RWPE2 (cell line): ENCODE data around the gene FBXO46.
"Not testable (repeated sequence)": the region's sequence is repeated elsewhere in the genome, so short reads cannot be mapped to it uniquely, and the experiment has no call there.

Experiments
- ATAC-seq: fragments of 200-7000 bp; cut with Tn5 transposase; 3 replicates; pipeline ENCODE4 v1.9.1; 2021; ENCODE audit warnings: low read depth
- DNase-seq: peaks from one replicate; pipeline ENCODE4 v3.0.0-alpha.2; 2020; ENCODE audit warnings: low spot score
- H3K27ac ChIP-seq: fragments of 450-650 bp; 2 replicates; pipeline ENCODE4 v1.5.1; 2017; ENCODE audit warnings: mild to moderate bottlenecking; ENCODE audit not compliant: poor library complexity, severe bottlenecking
- H3K27me3 ChIP-seq: fragments of 250-450 bp; sonication (Bioruptor Pico); 2 replicates; pipeline ENCODE4 v1.5.1; 2021; ENCODE audit warnings: mild to moderate bottlenecking, moderate library complexity; ENCODE audit not compliant: insufficient read depth, poor library complexity, severe bottlenecking
- H3K36me3 ChIP-seq: fragments of 250-450 bp; sonication (Bioruptor Pico); 2 replicates; pipeline ENCODE4 v1.5.1; 2020; ENCODE audit warnings: low read depth, mild to moderate bottlenecking, moderate library complexity
- H3K4me1 ChIP-seq: fragments of 250-450 bp; sonication (Bioruptor Pico); 2 replicates; pipeline ENCODE4 v1.5.1; 2021; ENCODE audit warnings: mild to moderate bottlenecking, moderate library complexity; ENCODE audit not compliant: insufficient read depth, poor library complexity, severe bottlenecking
- H3K4me3 ChIP-seq: fragments of 250-450 bp; sonication (Bioruptor Pico); 2 replicates; pipeline ENCODE4 v1.5.1; 2021; ENCODE audit warnings: mild to moderate bottlenecking, moderate library complexity; ENCODE audit not compliant: severe bottlenecking
- H3K9me3 ChIP-seq: fragments of 250-450 bp; sonication (Bioruptor Pico); 2 replicates; pipeline ENCODE4 v1.5.1; 2021; ENCODE audit warnings: mild to moderate bottlenecking, moderate library complexity; ENCODE audit not compliant: severe bottlenecking
- CTCF ChIP-seq: fragments of 450-650 bp; IDR thresholded peaks from one replicate; pipeline ENCODE4 v1.5.1; 2017; ENCODE audit warnings: mild to moderate bottlenecking, moderate library complexity; ENCODE audit not compliant: poor library complexity, severe bottlenecking

Gene FBXO46

GRCh38 chr19:45687599-45687998, 43.1 kb downstream of the FBXO46 start:
- Histone ChIP-seq H3K4me3 (no peak overlapping the region), H3K9me3 (no peaks in the 10 kb centered on the region), H3K27ac (no peak overlapping the region), H3K4me1 (no peaks in the 10 kb centered on the region), H3K27me3 (no peaks in the 10 kb centered on the region), H3K36me3 (peaks cover 50% of the 10 kb centered on the region)
- no peak for DNase-seq
- TF ChIP-seq CTCF = no peak
- ATAC-seq = no peak

GRCh38 chr19:45685045-45685444, 45.7 kb downstream of the FBXO46 start:
- H3K27ac ChIP-seq, H3K4me1 ChIP-seq, H3K27me3 ChIP-seq, DNase-seq, ATAC-seq, H3K4me3 ChIP-seq, H3K9me3 ChIP-seq: not testable (repeated sequence)
- peaks cover 50% of the 10 kb centered on the region for H3K36me3 ChIP-seq

- DNase-seq (no peak), ATAC-seq (no peak)
- TF ChIP-seq CTCF = no peak
- H3K36me3 ChIP-seq = peaks cover 32% of the 10 kb centered on the region
- no peaks in the 10 kb centered on the region for H3K9me3 ChIP-seq
- no peaks in the 10 kb centered on the region for H3K4me1 ChIP-seq
- no peaks in the 10 kb centered on the region for H3K27me3 ChIP-seq
- no peak overlapping the region for H3K27ac ChIP-seq
- H3K4me3 ChIP-seq = no peak overlapping the region
Observed at GRCh38 chr19:45682908-45683307, 47.8 kb downstream of the FBXO46 start.

- Histone ChIP-seq H3K27me3 (no peaks in the 10 kb centered on the region), H3K9me3 (no peaks in the 10 kb centered on the region), H3K4me1 (no peaks in the 10 kb centered on the region), H3K36me3 (peaks cover 24% of the 10 kb centered on the region), H3K27ac (peak overlapping the region; percentile 25), H3K4me3 (no peak overlapping the region)
- DNase-seq (no peak), ATAC-seq (no peak)
- TF ChIP-seq CTCF = no peak
Observed at GRCh38 chr19:45682117-45682516, 48.6 kb downstream of the FBXO46 start.

- Histone ChIP-seq H3K36me3 (peaks cover 18% of the 10 kb centered on the region), H3K27me3 (no peaks in the 10 kb centered on the region), H3K27ac (peak overlapping the region; percentile 25), H3K4me3 (peak overlapping the region; percentile 15), H3K4me1 (no peaks in the 10 kb centered on the region), H3K9me3 (no peaks in the 10 kb centered on the region)
- peak; percentile 97 for TF ChIP-seq CTCF
- ATAC-seq = peak; percentile 76
- peak; percentile 76 for DNase-seq
Observed at GRCh38 chr19:45681391-45682015, 49.2 kb downstream of the FBXO46 start.
